Measurements from ENCODE around the gene LUZP1.

- TF ChIP-seq CTCF (IDR thresholded peaks at IDR 0.05; ENCODE audit: insufficient read depth, low read depth, low read length) (no peak), EZH2 (IDR thresholded peaks at IDR 0.05; ENCODE audit: insufficient read depth, low read length) (no peak)
Measured at GRCh38 chr1:23085696-23086095, 83.0 kb downstream of the LUZP1 start.
